Trophoblast cell (in vitro differentiated cells and primary cell): ENCODE measurements around the gene COX19.

Experiments
- DNase-seq, 2 donors: peaks; one replicate each; pipeline ENCODE4 v3.0.0-alpha.2; 2016
- H2AFZ ChIP-seq: 2 replicates; pipeline ENCODE4 v1.6.1; 2013; ENCODE audit warnings: low read length, moderate library complexity, mild to moderate bottlenecking; ENCODE audit not compliant: insufficient read depth, poor library complexity
- H2AK5ac ChIP-seq: 2 replicates; pipeline ENCODE4 v1.6.1; 2013; ENCODE audit warnings: mild to moderate bottlenecking, low read length
- H2BK120ac ChIP-seq: 2 replicates; pipeline ENCODE4 v1.6.1; 2013; ENCODE audit warnings: low read length, mild to moderate bottlenecking, moderate library complexity; ENCODE audit not compliant: insufficient read depth, poor library complexity
- H2BK12ac ChIP-seq: 2 replicates; pipeline ENCODE4 v1.6.1; 2013; ENCODE audit warnings: mild to moderate bottlenecking, low read length, moderate library complexity
- H2BK5ac ChIP-seq: 2 replicates; pipeline ENCODE4 v1.6.1; 2013; ENCODE audit warnings: low read length, low read depth, moderate library complexity, mild to moderate bottlenecking; ENCODE audit not compliant: poor library complexity
- H3K14ac ChIP-seq: 2 replicates; pipeline ENCODE4 v1.6.1; 2013; ENCODE audit warnings: mild to moderate bottlenecking, low read length
- H3K18ac ChIP-seq: 2 replicates; pipeline ENCODE4 v1.6.1; 2013; ENCODE audit warnings: mild to moderate bottlenecking, low read length
- H3K23ac ChIP-seq: 2 replicates; pipeline ENCODE4 v1.6.1; 2013; ENCODE audit warnings: low read length
- H3K27ac ChIP-seq: 2 replicates; pipeline ENCODE4 v1.5.1; 2013; ENCODE audit warnings: low read depth, mild to moderate bottlenecking, inconsistent platforms, low read length, moderate library complexity
- H3K27me3 ChIP-seq: 2 replicates; pipeline ENCODE4 v1.6.1; 2013; ENCODE audit warnings: inconsistent platforms, mild to moderate bottlenecking, low read length, moderate library complexity; ENCODE audit not compliant: insufficient read depth
- H3K36me3 ChIP-seq, 2 experiments: 1 replicate in 1 of 2; 2 replicates in 1 of 2; pipeline ENCODE4 v1.6.1; 2013; ENCODE audit warnings: low read length in 2 of 2, mild to moderate bottlenecking in 2 of 2, moderate library complexity in 1 of 2; ENCODE audit not compliant: insufficient read depth in 2 of 2, control insufficient read depth in 1 of 2
- H3K4ac ChIP-seq: 2 replicates; pipeline ENCODE4 v1.6.1; 2013; ENCODE audit warnings: low read depth, mild to moderate bottlenecking, low read length, moderate library complexity
- H3K4me1 ChIP-seq, 2 experiments: 1 replicate in 1 of 2; 2 replicates in 1 of 2; pipeline ENCODE4 v1.6.1; 2013; ENCODE audit warnings: low read length in 2 of 2, mild to moderate bottlenecking in 2 of 2, moderate library complexity in 1 of 2; ENCODE audit not compliant: insufficient read depth in 2 of 2, control insufficient read depth in 1 of 2
- H3K4me2 ChIP-seq: 2 replicates; pipeline ENCODE4 v1.6.1; 2013; ENCODE audit warnings: inconsistent platforms, mild to moderate bottlenecking, low read length, moderate library complexity
- H3K4me3 ChIP-seq: 2 replicates; pipeline ENCODE4 v1.5.1; 2013; ENCODE audit warnings: mild to moderate bottlenecking, low read depth, low read length, inconsistent platforms
- H3K79me1 ChIP-seq: one replicate; pipeline ENCODE4 v1.6.1; 2013; ENCODE audit warnings: low read length
- H3K79me2 ChIP-seq: 2 replicates; pipeline ENCODE4 v1.6.1; 2013; ENCODE audit warnings: low read length, mild to moderate bottlenecking; ENCODE audit not compliant: control insufficient read depth, insufficient read depth, poor library complexity
- H3K9ac ChIP-seq: 2 replicates; pipeline ENCODE4 v1.6.1; 2013; ENCODE audit warnings: mild to moderate bottlenecking, low read length
- H3K9me3 ChIP-seq: 2 replicates; pipeline ENCODE4 v1.6.1; 2013; ENCODE audit warnings: low read depth, mild to moderate bottlenecking, control low read depth, inconsistent platforms, low read length; ENCODE audit not compliant: insufficient read depth
- H4K12ac ChIP-seq: 2 replicates; pipeline ENCODE4 v1.6.1; 2013; ENCODE audit warnings: low read depth, mild to moderate bottlenecking, low read length, moderate library complexity
- H4K8ac ChIP-seq: 2 replicates; pipeline ENCODE4 v1.6.1; 2013; ENCODE audit warnings: low read depth, mild to moderate bottlenecking, low read length, moderate library complexity
- H4K91ac ChIP-seq: one replicate; pipeline ENCODE4 v1.6.1; 2013; ENCODE audit warnings: low read depth, mild to moderate bottlenecking, low read length, moderate library complexity
- WGBS: extraction: QIAGEN DNeasy Blood & Tissue Kit; methylation state at CpG from one replicate; pipeline ENCODE4 v1.1.7; 2013; ENCODE audit warnings: missing lambda C conversion rate; ENCODE audit not compliant: insufficient read length, insufficient coverage; ENCODE audit errors: extremely low coverage; 5-methylcytosine and 5-hydroxymethylcytosine counted together

COX19 gene

GRCh38 chr7:970744-971143 lies 4.6 kb downstream of the COX19 start:
- Histone ChIP-seq H3K27ac (no peak overlapping the region), H3K4me2 (no peak overlapping the region), H3K79me1 (peaks cover 8% of the 10 kb centered on the region), H3K4ac (peak overlapping the region; percentile 61), H3K23ac (no peak overlapping the region), H4K12ac (no peak overlapping the region), H2BK5ac (no peak overlapping the region), H3K4me3 (no peak overlapping the region), H3K4me1 (peaks cover 2 to 4% of the 10 kb centered on the region in 2 experiments), H4K91ac (no peak overlapping the region), H4K8ac (no peak overlapping the region), H2BK12ac (no peak overlapping the region), H3K36me3 (peaks cover 49 to 54% of the 10 kb centered on the region in 2 experiments), H3K27me3 (no peaks in the 10 kb centered on the region), H2AK5ac (no peak overlapping the region), H3K14ac (no peak overlapping the region), H3K9me3 (no peaks in the 10 kb centered on the region), H2AFZ (no peak overlapping the region), H3K79me2 (peaks cover 8% of the 10 kb centered on the region), H3K9ac (no peak overlapping the region), H3K18ac (no peak overlapping the region), H2BK120ac (no peak overlapping the region)
- no CpG with 5 or more reads among the region's 6 CpGs for WGBS
- no peak for DNase-seq

GRCh38 chr7:969403-969802 lies 5.9 kb downstream of the COX19 start:
- H3K79me1 ChIP-seq: no peaks in the 10 kb centered on the region
- H3K36me3 ChIP-seq: peaks cover 49 to 54% of the 10 kb centered on the region in 2 experiments
- no peak overlapping the region for H3K4ac ChIP-seq
- no peak overlapping the region for H3K23ac ChIP-seq
- H2AFZ ChIP-seq: no peak overlapping the region
- H2AK5ac ChIP-seq: no peak overlapping the region
- H2BK5ac ChIP-seq: no peak overlapping the region
- peaks cover 0 to 4% of the 10 kb centered on the region in 2 experiments for H3K4me1 ChIP-seq
- no peak overlapping the region for H4K12ac ChIP-seq
- no peak overlapping the region for H3K18ac ChIP-seq
- no peak overlapping the region for H3K4me3 ChIP-seq
- no peak overlapping the region for H4K91ac ChIP-seq
- no peak for DNase-seq
- H3K27ac ChIP-seq: no peak overlapping the region
- no peak overlapping the region for H3K4me2 ChIP-seq
- no peaks in the 10 kb centered on the region for H3K79me2 ChIP-seq
- H3K27me3 ChIP-seq: no peaks in the 10 kb centered on the region
- no CpG with 5 or more reads among the region's 11 CpGs for WGBS
- no peak overlapping the region for H2BK12ac ChIP-seq
- H4K8ac ChIP-seq: no peak overlapping the region
- H2BK120ac ChIP-seq: no peak overlapping the region
- H3K9ac ChIP-seq: no peak overlapping the region
- H3K14ac ChIP-seq: no peak overlapping the region
- no peaks in the 10 kb centered on the region for H3K9me3 ChIP-seq

GRCh38 chr7:968205-969105 lies 6.9 kb downstream of the COX19 start:
- no peak overlapping the region for H2BK12ac ChIP-seq
- no peak overlapping the region for H3K4me3 ChIP-seq
- no peak overlapping the region for H3K4me2 ChIP-seq
- no peak overlapping the region for H2BK5ac ChIP-seq
- H4K8ac ChIP-seq: no peak overlapping the region
- no peak overlapping the region for H3K4ac ChIP-seq
- H3K9me3 ChIP-seq: no peaks in the 10 kb centered on the region
- DNase-seq: no peak
- no peak overlapping the region for H3K23ac ChIP-seq
- H3K4me1 ChIP-seq: peaks cover 0 to 2% of the 10 kb centered on the region in 2 experiments
- no peak overlapping the region for H3K18ac ChIP-seq
- H4K91ac ChIP-seq: no peak overlapping the region
- H3K9ac ChIP-seq: no peak overlapping the region
- no peak overlapping the region for H2AK5ac ChIP-seq
- no peaks in the 10 kb centered on the region for H3K79me1 ChIP-seq
- no peak overlapping the region for H2AFZ ChIP-seq
- H3K27me3 ChIP-seq: no peaks in the 10 kb centered on the region
- no peak overlapping the region for H2BK120ac ChIP-seq
- no CpG with 5 or more reads among the region's 24 CpGs for WGBS
- H3K36me3 ChIP-seq: peaks cover 49 to 54% of the 10 kb centered on the region in 2 experiments
- H4K12ac ChIP-seq: no peak overlapping the region
- no peak overlapping the region for H3K27ac ChIP-seq
- no peaks in the 10 kb centered on the region for H3K79me2 ChIP-seq
- no peak overlapping the region for H3K14ac ChIP-seq

- H3K27ac ChIP-seq: no peak overlapping the region
- H3K9ac ChIP-seq: no peak overlapping the region
- H2BK12ac ChIP-seq: no peak overlapping the region
- no peak overlapping the region for H2BK5ac ChIP-seq
- H3K23ac ChIP-seq: no peak overlapping the region
- no peak overlapping the region for H3K4ac ChIP-seq
- no peak overlapping the region for H4K91ac ChIP-seq
- no peak overlapping the region for H3K4me3 ChIP-seq
- no peak overlapping the region for H2BK120ac ChIP-seq
- no peak overlapping the region for H3K4me2 ChIP-seq
- no peaks in the 10 kb centered on the region for H3K79me2 ChIP-seq
- H4K8ac ChIP-seq: no peak overlapping the region
- no peak overlapping the region for H2AK5ac ChIP-seq
- no peak overlapping the region for H2AFZ ChIP-seq
- no peak for DNase-seq
- H3K14ac ChIP-seq: no peak overlapping the region
- H3K36me3 ChIP-seq: peaks cover 46% of the 10 kb centered on the region in 2 experiments
- WGBS: no CpG with 5 or more reads among the region's 39 CpGs
- H3K4me1 ChIP-seq: peaks cover 0 to 2% of the 10 kb centered on the region in 2 experiments
- H3K27me3 ChIP-seq: no peaks in the 10 kb centered on the region
- H3K18ac ChIP-seq: no peak overlapping the region
- H4K12ac ChIP-seq: no peak overlapping the region
- no peaks in the 10 kb centered on the region for H3K79me1 ChIP-seq
- no peaks in the 10 kb centered on the region for H3K9me3 ChIP-seq
Measured at GRCh38 chr7:967361-968082, 7.8 kb downstream of the COX19 start.
